Heart left ventricle (tissue), 13 donors: ENCODE measurements around the gene LNPEP.

Experiments used
- POLR2A ChIP-seq, 2 donors: fragments of 450-650 bp; IDR thresholded peaks; one replicate each; pipeline ENCODE4 v1.6.1; 2017; ENCODE audit warnings: antibody characterized with exemption in 2 of 2, mild to moderate bottlenecking in 2 of 2, moderate library complexity in 2 of 2
- TF ChIP-seq, protein P1 (sequence below), 12 donors: fragments of 200-600 bp; sonication (generic) in 4 of 12; IDR thresholded peaks; one replicate each; pipeline versions ENCODE4 v1.5.0 to v1.8.0; 2018 to 2022; ENCODE audit warnings: antibody characterized with exemption in 12 of 12, mild to moderate bottlenecking in 5 of 12
- donor health status: ischemic (EF 13 %, LVEDD 7.1; RV severe dilation, severe dysfunction).
- donor health status: DM: no; HTN: yes; CAD: no.
- donor health status: DM: no; HTN: no; CAD: no.
- donor health status: ischemic (EF 25% LVEDD 6.9; RV normal size, moderate dysfunction).
- donor health status: ischemic (EF 25% LVEDD 5.7; RV mildly dilated, moderate dysfunction).
- donor health status: ischemic (EF 35%, LVEDD 5.7; RV mildly dilated, moderate dysfunction).
- donor health status: nonischemic (EF 11% LVEDD 7.7; RV severe dilation, severe dysfunction).
- donor health status: DM: yes; HTN: yes; CAD: no.
- donor health status: PGD.
- donor health status: ischemic (EF 29% LVEDD 5.4; RV normal size, mild dysfunction).
- donor health status: nonischemic (EF 23%, LVEDD 6.1; RV moderate dilation, normal function).

DNA sequence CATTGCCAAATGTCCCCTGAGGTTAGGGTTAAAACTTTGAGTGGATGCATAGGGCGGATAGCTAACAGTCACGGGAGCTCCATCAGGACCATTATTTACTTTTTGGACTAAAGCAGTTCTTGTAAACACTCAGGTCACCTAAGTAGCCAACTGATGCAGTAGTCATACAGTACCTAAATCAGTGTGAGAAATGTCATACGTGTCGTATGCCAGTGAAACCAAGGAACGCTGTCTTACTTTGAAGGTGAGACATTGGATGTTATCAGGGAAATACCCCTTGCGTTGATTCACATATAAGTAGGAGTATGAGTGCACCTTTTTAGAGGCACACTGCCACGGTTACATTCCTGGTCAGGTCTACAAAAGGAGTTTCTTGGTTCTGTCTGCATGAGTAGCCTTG is 101.9 kb downstream of the LNPEP start:
- TF ChIP-seq POLR2A (IDR thresholded peaks at IDR 0.05), result no peak
- TF ChIP-seq, protein P1, sequence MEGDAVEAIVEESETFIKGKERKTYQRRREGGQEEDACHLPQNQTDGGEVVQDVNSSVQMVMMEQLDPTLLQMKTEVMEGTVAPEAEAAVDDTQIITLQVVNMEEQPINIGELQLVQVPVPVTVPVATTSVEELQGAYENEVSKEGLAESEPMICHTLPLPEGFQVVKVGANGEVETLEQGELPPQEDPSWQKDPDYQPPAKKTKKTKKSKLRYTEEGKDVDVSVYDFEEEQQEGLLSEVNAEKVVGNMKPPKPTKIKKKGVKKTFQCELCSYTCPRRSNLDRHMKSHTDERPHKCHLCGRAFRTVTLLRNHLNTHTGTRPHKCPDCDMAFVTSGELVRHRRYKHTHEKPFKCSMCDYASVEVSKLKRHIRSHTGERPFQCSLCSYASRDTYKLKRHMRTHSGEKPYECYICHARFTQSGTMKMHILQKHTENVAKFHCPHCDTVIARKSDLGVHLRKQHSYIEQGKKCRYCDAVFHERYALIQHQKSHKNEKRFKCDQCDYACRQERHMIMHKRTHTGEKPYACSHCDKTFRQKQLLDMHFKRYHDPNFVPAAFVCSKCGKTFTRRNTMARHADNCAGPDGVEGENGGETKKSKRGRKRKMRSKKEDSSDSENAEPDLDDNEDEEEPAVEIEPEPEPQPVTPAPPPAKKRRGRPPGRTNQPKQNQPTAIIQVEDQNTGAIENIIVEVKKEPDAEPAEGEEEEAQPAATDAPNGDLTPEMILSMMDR (IDR thresholded peaks at IDR 0.05), result no peak
